ENCODE data around the gene TRMT61B.

TRMT61B gene

DNA sequence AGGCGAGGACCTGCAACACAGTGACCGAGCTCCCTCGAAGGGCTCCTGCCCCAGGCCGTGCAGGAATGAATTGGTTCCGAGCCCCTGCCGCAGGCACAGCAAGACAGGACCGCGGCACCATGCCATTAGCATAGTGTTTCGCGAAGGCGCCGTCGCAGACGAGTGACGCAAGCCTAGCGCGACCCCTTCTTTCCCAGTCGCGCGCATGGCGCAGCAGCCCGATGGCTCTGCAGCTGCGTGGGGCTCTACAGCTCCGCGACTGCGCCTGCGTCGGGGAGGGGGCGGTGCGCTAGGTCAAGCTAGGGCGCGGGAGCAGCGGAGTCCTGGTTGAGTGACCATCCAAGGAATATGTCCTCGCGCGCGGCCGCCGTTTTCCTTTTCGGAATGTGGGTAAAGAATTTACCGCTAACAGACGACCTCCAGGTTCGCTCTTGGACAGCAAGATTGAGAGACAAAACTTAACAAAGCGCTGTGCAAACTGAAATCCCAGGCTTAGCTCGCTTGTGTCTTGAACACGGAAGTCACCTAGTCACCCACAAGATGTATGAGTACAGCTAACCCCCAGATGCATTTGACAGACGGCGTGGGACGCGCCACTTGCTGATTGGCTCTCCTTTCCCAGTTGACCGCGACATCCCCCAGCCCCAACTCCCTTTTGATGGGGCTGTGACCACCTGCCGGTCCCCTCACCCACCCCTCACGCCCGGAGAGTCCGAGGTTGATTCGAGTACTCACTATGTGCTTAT is at the start of gene TRMT61B:
Gene TRMT61B (minus strand): TSS at position 164 of the 746 bp plus-strand sequence. CDS start 32 bp downstream, at position 132.
- DNase-seq (ENCODE audit: low spot score) = peak; percentile 94

DNA sequence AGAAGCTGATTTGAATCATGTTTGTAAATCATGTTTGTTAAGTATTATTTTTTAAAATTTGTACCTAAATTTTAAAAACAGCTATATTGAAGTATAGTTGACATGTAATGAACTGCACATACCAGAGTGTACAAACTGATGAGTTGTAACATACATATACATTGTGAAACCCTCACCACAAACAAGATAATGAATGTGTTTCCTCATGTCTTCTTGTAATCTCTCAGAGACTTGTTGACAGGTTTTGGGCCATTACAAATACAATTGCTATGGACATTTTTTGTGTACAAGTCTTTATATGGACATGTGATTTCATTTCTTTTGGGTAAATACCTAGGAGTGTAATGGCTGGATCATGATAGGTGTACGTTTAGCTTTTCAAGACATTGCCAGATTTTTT is 45.8 kb upstream of the TRMT61B start:
- DNase-seq (ENCODE audit: low spot score) = no peak

DNA sequence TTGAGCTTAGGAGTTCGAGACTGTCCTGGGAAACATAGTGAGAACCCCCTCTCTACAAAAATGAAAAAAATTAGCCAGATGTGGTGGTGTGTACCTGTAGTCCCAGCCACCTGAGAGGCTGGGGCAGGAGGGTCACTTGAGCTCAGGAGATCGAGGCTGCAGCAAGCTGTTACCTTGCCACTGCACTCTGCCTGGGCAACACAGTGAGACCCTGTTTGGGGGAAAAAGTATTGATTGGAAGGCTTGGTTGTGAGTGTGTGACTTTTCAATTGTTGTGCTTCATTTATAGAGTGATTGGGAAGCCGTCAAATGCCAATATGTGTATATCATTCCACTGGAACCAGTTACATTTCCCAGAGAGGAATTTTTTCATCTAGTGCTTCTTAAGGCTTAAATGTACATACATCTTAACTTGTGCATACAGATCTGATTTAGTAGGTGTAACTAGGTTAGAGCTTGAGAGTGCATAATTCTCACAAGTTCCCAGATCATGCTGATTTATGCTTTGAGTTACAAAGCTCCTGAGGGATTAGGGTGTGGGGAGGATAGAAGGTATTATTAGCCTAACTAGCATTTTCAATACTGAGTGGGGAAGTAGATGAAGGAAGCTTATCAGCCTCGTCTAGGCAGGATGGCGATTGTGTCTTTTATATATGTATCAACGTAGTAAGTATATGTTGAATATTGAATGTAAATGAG is 39.7 kb upstream of the TRMT61B start:
- peak; percentile 8 for DNase-seq (ENCODE audit: low spot score)

DNA sequence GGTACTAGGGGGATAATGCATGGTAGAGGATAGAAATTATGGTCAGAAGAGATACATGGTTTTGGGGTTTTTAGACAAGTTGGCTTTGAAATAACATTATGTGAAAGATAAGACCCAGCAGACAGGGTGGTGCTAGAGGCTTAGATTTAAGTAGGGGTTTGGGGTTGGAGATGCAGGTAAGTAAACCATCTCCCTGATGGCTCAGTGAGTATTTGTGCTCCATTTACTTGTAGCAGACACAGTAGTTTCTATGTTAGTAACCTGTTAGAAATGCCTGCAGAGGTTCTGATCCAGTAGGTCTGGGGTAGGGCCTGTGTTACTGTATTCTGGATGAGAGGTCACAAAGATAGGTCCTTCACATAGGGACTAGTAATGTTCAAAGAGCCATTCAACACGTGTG is 38.1 kb upstream of the TRMT61B start:
- no peak for DNase-seq (ENCODE audit: low spot score)

DNA sequence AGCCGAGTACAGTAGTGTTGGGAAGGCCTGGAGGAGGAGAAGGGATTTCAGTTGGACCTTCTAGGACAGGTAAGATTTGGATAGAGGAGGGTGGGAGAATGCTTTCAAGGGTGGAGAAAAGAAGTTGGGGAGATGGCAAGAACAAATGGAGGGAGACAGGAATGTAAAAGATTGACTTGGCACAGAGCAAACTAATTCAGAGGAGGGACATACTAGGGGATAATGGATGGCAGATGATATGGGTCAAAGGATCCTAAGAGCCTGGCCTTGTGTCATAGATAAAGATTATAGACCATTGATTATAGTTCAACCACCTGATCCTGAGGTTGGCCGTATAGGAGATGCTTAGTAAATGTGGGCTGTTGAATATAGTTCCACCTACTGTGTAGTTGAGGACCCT is 36.7 kb upstream of the TRMT61B start:
- no peak for DNase-seq (ENCODE audit: low spot score)

DNA sequence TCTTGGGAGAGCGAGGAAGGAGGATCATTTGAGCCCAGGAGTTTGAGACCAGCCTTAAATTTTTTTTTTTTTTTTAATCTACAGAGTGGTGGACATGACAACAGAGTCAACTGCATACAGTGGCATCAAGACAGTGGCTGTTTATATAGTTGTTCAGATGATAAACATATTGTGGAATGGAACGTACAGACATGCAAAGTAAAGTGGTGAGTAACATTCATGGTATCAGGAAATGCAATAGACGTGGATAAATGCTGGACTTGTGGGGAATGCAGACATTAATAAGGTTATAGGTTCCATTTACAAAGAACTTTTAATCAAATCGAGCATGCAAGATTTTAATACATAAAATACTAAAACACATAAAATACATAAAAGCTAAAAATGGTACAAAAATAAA is 36.3 kb upstream of the TRMT61B start:
- DNase-seq (ENCODE audit: low spot score) = no peak

DNA sequence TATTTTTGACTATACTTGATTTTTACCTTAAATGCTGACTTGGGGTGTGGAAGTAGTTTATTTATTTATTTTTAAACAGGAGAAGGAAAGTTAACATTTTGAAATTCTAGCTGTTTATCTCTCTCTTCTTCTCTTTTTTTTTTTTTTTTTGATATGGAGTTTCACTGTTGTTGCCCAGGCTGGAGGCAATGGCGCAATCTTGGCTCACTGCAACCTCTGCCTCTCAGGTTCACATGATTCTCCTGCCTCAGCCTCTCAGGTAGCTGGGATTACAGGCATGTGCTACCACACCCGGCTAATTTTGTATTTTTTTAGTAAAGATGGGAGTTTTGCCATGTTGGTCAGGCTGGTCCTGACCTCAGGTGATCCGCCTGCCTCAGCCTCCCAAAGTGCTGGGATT is 35.4 kb upstream of the TRMT61B start:
- no peak for DNase-seq (ENCODE audit: low spot score)

DNA sequence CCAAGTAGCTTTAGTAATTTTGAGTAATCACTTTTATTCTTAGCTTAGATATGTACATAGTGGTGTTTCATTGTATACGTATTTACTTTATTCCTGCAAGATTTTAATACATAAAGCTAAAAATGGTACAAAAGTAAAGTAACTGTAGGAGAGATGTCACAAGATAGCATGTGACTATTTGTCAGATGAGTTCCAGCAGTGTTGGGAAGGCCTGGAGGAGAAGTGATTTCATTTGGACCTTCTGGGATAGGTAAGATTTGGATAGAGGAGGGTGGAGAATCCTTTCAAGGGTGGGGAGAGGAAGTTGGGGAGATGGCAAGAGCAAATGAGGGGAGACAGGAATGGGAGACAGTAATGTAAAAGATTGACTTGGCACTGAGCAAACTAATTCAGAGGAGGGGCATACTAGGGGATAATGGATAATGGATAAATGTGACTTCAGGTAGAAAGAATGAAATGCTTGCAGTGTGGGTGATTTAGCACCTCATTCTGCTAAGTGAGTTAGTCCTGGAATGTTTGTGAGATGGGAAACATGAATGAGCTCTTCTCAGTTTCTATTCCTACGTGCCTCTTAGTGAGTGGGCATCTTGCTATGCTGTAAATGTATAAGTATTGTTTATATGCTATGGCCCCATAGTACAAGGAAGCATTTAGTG is 34.8 kb upstream of the TRMT61B start:
- DNase-seq (ENCODE audit: low spot score) = no peak

DNA sequence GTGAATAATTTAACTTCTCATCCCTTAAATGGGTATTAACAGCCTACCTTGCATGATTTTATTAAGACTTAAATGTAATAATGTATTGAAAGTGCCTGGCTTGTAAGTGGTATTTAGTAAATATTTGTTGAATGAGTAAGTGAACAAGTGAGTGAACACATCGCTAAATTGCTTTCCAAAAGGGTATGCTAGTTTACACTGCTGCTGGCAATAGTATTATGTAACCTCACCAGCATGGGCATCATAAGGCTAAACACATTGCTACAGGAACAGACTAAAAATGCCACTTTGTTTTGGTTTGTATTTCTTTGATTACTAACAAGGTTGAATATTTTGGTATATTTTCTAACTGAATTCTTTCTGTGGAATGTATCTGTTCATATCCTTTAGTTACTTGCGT is 34.2 kb upstream of the TRMT61B start:
- no peak for DNase-seq (ENCODE audit: low spot score)

DNA sequence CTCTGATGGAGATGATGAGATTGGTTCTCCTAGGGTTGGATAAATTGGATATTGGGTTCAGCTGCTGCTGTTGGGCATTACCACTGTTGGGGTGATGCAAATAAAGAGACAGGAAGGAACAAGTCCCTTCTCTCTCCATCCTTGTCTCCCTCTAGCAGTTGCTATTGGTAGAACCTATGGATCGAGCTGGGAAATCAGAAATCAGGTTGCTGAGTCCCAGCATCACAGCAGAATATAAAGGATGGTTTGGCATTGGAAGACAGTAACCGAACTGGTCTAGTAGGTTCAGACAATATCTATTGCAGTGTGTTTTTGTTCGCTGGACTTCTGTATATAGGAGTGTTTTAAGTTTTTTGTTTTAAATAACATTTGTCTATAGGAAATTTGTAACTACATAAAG is 32.5 kb upstream of the TRMT61B start:
- DNase-seq (ENCODE audit: low spot score) = no peak

DNA sequence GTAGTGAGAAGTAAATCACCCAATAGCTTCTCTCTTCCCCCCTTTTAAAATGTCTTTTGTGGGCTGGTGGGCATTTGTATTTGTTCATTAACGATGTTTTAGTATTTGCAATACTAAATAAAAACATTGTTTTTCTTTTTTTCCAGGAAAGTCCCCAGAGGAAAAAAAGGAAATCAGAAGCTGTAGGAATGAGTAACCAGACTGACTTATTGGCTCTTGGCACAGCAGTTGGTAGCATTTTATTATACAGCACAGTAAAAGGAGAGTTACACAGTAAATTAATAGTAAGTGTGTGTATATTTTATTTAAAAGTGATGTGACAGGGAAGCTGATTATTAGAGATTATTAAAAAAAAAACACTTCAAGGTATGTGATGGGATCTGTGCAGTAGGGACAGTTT is 31.7 kb upstream of the TRMT61B start:
- DNase-seq (ENCODE audit: low spot score) = no peak

DNA sequence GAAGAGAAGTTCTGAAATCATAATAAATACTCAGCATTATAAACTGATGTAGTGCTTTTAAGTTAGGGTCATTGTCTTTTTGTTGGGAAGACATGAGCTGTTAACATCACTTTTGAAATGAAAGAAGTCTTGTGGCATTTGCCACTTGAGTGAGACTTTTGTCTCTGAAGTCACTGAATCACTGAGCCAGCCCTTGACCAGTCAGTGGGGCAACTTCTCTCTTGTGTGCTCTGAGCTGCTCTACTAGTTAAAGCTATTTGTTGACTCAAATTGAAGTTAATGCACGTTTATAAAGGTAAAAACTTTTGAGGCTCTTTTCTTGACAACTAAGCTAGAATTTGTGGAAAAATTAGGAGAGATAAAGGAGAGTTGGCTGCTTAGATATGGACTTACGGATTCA is 31.1 kb upstream of the TRMT61B start:
- no peak for DNase-seq (ENCODE audit: low spot score)

DNA sequence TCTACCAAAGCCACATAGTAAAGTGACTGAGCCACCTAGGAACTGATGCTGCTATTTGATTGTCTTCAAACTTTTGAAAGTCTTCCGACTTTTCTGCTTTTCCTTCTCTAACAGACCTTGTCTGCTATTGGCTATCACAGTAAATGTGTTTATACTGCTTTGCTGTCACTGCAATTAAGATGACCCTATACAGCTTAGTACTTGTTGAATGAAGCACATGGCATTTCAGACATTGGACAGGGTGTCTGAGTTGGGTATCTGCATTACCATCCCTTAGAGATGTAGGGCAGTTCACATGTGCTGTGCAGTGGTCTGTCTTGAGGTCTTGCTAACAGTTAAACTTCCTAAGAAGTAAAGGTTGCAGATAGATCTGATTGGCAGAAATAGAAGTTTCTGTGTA is 27.9 kb upstream of the TRMT61B start:
- DNase-seq (ENCODE audit: low spot score) = no peak

DNA sequence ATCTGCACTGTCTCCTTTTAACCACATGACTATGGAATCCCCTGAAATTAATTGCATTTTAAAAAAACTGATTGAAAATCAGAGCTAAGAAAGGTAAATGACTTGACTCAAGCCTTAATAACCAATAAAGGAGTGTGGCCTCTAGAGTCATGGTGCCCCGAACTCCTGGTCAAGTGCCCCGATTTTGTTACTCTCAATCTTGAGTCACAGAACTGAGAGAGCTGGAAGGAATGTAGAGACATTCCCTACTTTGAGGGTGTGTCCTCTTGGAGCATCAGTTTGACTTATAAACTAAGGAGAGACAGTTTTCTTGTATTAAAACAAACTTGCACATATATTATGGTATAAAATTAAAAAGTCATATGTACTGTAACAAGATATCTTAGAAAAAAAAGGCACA is 26.8 kb upstream of the TRMT61B start:
- no peak for DNase-seq (ENCODE audit: low spot score)

DNA sequence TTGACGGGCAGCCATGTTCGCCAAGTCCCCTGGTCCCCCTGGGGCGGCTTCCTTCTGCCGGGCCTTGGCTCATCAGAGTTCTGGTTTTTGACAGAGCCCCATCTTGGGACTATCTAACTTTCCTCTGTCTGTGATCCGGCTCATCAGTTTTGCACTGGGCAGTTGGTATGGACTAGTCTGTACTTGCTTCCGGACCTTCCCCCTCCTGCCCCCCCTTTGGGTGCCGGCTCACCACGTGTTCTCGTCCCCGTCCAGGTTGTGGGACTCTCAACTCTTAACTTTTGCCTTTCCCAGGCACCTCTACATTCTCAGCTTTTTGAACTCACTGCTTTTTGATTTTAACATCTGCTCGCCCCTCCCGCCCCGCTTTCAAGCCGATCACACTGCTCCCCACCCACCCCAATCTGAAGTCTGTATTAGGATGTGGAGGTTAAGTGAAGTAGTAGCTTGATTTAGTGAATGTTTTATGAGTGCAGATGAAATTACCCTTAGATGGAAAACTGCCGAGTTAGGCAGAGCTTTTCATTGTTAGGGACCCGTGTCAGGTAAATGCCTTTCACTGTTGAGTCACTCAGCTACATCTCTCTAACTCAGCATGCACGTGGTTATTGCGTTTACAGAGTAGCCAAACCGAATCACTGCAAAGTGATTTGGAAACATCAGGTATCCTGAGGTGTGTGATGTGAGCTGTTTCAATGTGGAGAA is 25.2 kb upstream of the TRMT61B start:
- no peak for DNase-seq (ENCODE audit: low spot score)

DNA sequence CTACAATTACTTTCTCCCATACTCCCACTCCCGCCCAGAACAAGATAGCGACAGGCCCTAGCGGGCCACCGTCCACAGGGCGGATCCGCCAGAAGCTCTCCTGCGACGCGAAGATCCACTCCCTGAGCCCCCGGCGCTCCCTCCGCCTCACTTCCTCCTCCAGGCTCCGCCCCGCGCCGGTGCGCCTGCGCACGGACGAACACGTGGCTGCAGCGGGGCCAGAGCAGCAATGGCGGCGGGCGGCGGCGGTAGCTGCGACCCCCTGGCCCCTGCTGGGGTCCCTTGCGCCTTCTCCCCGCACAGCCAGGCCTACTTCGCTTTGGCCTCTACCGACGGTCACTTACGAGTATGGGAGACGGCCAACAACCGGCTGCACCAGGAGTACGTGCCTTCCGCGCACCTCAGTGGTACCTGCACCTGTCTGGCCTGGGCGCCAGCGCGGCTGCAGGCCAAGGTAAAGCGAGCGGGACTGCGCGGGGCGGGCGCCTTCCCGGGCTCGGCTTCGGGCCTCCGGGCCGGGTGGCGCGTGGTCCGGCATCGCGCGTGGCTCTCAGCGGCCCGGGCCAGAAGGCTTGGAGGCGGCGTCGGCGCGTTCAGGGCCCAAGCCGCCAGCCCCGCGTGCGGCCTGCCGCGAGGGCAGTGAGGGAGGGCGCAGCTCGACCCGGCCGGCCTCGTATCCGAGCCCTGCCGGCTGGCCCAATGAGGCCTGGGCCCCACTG is 24.5 kb upstream of the TRMT61B start, which contains the start of gene WDR43:
Gene WDR43 (plus strand): TSS at position 198 of the 719 bp plus-strand sequence. CDS start 32 bp downstream, at position 230.
- DNase-seq (ENCODE audit: low spot score) = peak; percentile 97

DNA sequence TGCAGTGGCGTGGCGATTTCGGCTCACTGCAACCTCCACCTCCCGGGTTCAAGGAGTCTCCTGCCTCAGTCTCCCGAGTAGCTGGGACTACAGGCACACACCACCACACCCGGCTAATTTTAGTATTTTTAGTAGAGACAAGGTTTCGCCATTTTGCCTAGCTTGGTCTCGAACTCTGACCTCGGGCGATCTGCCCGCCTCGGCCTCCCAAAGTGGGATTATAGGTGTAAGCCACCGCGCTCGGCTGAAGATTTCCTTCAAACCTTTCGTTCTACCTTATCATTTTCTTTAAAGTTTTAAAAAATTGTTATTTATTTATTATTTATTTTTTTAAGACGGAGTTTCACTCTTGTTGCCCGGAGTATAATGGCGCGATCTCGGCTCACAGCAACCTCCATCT is 23.4 kb upstream of the TRMT61B start:
- DNase-seq (ENCODE audit: low spot score) = no peak

DNA sequence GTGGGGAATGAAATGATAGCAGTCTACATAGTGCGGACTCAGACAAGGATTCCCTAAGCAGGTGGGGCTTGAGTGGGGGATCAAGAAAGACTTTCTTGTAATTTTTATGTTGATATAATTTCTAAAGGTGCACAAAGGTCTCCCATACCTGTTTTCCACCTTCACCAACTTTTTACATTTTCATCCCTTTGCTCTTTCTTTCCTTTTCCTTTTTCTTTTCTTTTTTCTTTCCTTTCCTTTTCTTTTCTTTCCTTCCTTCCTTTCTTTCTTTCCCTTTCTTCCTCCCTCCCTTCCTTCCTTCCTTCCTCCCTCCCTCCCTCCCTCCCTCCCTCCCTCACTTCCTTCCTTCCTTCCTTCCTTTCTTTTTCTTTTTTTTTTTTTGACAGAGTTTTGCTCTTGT is 10.1 kb upstream of the TRMT61B start:
- DNase-seq (ENCODE audit: low spot score) = no peak

DNA sequence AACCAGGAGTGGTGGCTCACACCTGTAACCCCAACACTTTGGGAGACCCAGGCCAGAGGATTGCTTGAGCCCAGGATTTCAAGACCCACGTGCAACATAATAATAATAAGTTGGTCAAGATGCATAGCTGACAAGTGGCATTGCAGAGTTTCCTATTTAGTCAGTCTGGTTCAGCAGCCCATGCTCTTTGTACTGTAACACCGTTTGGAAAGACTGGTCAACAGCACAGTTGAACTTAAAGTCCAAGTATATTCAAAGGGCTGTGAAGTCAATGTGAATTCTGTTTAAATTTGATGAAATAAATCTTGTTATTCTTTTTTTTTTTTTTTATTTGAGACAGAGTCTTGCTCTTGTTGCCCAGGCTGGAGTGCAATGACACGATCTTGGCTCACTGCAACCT is 1.5 kb upstream of the TRMT61B start:
- DNase-seq (ENCODE audit: low spot score) = no peak

DNA sequence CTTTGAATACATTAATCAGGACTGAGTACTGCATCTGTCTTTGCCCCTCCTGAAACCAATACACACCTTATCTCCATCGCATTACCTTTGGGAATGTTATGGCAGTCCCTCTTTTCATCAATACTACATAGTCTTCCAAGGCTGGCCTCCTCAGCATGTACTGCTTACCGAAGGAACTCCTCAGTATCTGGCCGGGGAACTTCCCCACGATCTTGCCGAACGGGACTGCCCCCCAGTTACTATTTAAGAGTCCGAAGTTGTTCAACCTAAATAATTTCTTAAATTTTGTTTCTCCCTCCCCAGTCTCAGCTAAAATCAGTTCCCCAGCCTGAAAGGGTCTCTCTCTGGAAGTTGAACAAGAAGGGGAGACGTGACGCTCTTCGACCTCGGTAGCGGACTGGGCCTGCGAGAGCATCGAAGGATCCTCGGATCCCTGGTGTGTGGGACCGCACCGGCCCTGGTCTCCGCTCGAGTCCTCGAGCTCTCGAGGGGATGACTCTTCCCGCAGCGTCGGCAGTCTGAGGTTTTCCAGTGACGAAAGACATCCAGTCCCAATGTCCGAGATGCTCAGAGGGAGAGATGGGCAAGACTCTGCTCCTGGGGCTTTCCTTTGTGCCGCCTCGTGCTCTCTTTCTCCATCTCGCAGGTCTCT is 489 bp downstream of the TRMT61B start:
- DNase-seq (ENCODE audit: low spot score) = no peak

DNA sequence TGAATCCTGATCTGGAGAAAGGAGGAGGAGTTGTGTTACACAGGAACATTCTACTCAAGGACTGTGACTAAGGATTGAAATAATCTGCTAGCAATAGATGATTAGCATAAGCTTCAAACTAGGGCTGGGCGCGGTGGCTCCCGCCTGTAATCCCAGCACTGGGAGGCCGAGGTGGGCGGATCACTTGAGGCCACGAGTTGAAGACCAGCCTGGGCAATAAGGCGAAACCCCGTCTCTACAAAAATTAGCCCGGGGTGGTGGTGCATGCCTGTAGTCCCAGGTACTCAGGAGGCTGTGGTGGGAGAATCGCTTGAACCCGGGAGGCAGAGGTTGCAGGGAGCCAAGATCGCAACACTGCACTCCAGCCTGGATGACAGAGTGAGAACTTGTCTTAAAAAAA is 1.5 kb downstream of the TRMT61B start:
- no peak for DNase-seq (ENCODE audit: low spot score)

All from putamen (tissue), 1 donor.